Esophagus squamous epithelium (tissue), 4 donors: Measurements from ENCODE around the gene FXYD6.

Experiments
- POLR2A ChIP-seq, 4 donors: fragments of 450-650 bp; IDR thresholded peaks; one replicate each; pipeline ENCODE4 v1.6.1; 2017; ENCODE audit warnings: antibody characterized with exemption in 4 of 4, mild to moderate bottlenecking in 4 of 4, moderate library complexity in 3 of 4
- TF ChIP-seq, protein P1 (sequence below), 6 experiments: fragments of 450-650 bp in 4 of 6; fragments of 200-600 bp in 2 of 6; sonication (generic) in 2 of 6; IDR thresholded peaks; one replicate each; pipeline ENCODE4 v1.5.1; 2016 to 2019; ENCODE audit warnings: antibody characterized with exemption in 6 of 6, mild to moderate bottlenecking in 4 of 6, moderate library complexity in 4 of 6

DNA sequence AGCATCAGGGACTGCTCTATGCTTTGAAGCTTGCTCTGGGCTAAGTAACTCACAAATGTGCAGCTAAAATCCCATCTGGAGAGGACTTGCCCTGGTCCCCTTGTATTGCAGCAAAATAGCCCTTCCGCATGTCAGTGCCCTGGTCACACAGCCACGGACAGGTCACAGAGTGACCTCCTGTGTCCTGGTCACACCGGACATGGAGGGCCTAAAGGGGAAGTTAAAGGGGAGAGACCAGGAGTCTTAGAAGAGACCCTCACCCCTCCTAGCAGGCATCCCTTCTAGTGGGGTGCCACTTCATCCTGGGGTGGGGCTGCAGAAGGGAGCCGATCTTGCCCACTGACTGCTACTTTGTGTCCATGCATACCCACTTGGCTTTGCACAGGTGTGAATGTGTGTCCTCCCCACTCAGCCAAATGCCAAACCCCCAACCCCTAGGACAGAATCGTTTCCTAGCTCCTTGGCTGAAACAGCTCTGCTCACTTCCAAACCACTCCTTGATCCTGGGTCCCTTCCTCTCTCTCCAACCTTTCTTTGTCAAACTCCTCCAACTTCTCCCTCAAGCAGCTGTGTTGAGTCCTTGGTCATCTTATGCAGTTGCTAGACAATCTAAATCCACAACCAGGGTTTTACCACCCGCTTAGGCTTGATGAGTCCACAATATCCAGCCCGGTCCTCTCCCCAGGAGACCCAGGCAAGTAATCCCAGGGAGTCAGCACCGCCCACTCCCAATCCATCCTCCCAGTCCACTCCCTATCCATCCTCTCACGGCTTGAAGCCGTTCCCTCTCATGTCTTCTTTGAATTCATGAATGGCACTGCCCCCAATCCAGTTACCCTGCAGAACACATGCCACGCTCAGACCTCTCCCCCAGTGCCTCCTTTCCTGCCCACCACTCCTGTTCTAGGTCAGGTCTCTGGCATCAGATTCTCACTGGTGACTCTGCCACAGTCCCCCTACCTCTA, 3.3 kb upstream of the FXYD6 start:
- TF ChIP-seq, protein P1, sequence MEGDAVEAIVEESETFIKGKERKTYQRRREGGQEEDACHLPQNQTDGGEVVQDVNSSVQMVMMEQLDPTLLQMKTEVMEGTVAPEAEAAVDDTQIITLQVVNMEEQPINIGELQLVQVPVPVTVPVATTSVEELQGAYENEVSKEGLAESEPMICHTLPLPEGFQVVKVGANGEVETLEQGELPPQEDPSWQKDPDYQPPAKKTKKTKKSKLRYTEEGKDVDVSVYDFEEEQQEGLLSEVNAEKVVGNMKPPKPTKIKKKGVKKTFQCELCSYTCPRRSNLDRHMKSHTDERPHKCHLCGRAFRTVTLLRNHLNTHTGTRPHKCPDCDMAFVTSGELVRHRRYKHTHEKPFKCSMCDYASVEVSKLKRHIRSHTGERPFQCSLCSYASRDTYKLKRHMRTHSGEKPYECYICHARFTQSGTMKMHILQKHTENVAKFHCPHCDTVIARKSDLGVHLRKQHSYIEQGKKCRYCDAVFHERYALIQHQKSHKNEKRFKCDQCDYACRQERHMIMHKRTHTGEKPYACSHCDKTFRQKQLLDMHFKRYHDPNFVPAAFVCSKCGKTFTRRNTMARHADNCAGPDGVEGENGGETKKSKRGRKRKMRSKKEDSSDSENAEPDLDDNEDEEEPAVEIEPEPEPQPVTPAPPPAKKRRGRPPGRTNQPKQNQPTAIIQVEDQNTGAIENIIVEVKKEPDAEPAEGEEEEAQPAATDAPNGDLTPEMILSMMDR (IDR thresholded peaks at IDR 0.05) = no peak
- TF ChIP-seq POLR2A (IDR thresholded peaks at IDR 0.05) = no peak
